CD4-positive, alpha-beta memory T cell (primary cell): ENCODE data around the gene ENPP4. TPM values are rescaled to one million over a fixed set of nuclear protein-coding genes. Genes with fewer than 3 reads are reported as not detected.

ENCODE experiments used
- CTCF ChIA-PET: fragments of 350-600 bp; sonication (Branson Sonifier 250); formaldehyde crosslinking; loops from one replicate; lab custom pipeline; 2021; ENCODE audit warnings: inconsistent platforms; ENCODE audit not compliant: partially characterized antibody; lab: Charles Lee
- POLR2A ChIA-PET: fragments of 350-600 bp; sonication (Branson Sonifier 250); formaldehyde crosslinking; loops from one replicate; lab custom pipeline; 2021; ENCODE audit not compliant: partially characterized antibody; lab: Charles Lee
- DNase-seq, 5 donors: peaks; one replicate each; pipeline versions ENCODE4 v3.0.0 to v3.0.0-alpha.2; 2020 to 2022; ENCODE audit warnings: mixed read lengths in 1 of 5
- H3K27ac ChIP-seq: one replicate; pipeline ENCODE4 v1.7.0; 2013; ENCODE audit warnings: low read depth, low read length
- H3K27me3 ChIP-seq: 2 replicates; pipeline ENCODE4 v1.7.0; 2013; ENCODE audit warnings: mild to moderate bottlenecking, low read length, moderate library complexity; ENCODE audit not compliant: insufficient read depth
- H3K36me3 ChIP-seq: 2 replicates; pipeline ENCODE4 v1.7.0; 2013; ENCODE audit warnings: mild to moderate bottlenecking, low read length, moderate library complexity; ENCODE audit not compliant: insufficient read depth
- H3K4me1 ChIP-seq: 2 replicates; pipeline ENCODE4 v1.7.0; 2013; ENCODE audit warnings: mild to moderate bottlenecking, low read length, moderate library complexity; ENCODE audit not compliant: insufficient read depth
- H3K4me3 ChIP-seq, 2 donors: one replicate each; pipeline ENCODE4 v1.7.0; 2013; ENCODE audit warnings: low read length in 2 of 2, mild to moderate bottlenecking in 1 of 2
- H3K9me3 ChIP-seq, 2 donors: one replicate each; pipeline ENCODE4 v1.7.0; 2013; ENCODE audit warnings: low read length in 2 of 2, control low read depth in 1 of 2; ENCODE audit not compliant: control insufficient read depth in 1 of 2
- H3K27ac Mint-ChIP-seq, 7 donors: one replicate each; pipeline ENCODE4 v1.8.0; 2020 to 2021; ENCODE audit warnings: mixed read lengths in 7 of 7, mild to moderate bottlenecking in 6 of 7, inconsistent platforms in 3 of 7, moderate library complexity in 3 of 7
- H3K27me3 Mint-ChIP-seq, 2 donors: one replicate each; pipeline ENCODE4 v1.8.0; 2020 to 2021; ENCODE audit warnings: mixed read lengths in 2 of 2
- H3K36me3 Mint-ChIP-seq, 2 donors: one replicate each; pipeline ENCODE4 v1.8.0; 2020 to 2021; ENCODE audit warnings: mixed read lengths in 2 of 2, inconsistent platforms in 1 of 2, mild to moderate bottlenecking in 1 of 2
- H3K4me1 Mint-ChIP-seq, 4 donors: one replicate each; pipeline ENCODE4 v1.8.0; 2020 to 2021; ENCODE audit warnings: mixed read lengths in 4 of 4, mild to moderate bottlenecking in 1 of 4
- H3K4me3 Mint-ChIP-seq, 8 donors: one replicate each; pipeline ENCODE4 v1.8.0; 2020 to 2021; ENCODE audit warnings: mixed read lengths in 8 of 8, mild to moderate bottlenecking in 7 of 8, moderate library complexity in 6 of 8, inconsistent platforms in 3 of 8
- H3K9me3 Mint-ChIP-seq, 8 donors: one replicate each; pipeline ENCODE4 v1.8.0; 2020 to 2021; ENCODE audit warnings: mixed read lengths in 8 of 8, mild to moderate bottlenecking in 5 of 8, inconsistent platforms in 3 of 8, moderate library complexity in 1 of 8
- intact Hi-C: fragments of 100-400 bp; cut with micrococcal nuclease; formaldehyde crosslinking; loops from one replicate; pipeline ENCODE4 v1.15.1; 2023
- polyA plus RNA-seq, 2 donors: library from polyadenylated mRNA; unstranded; fragments of 300-500 nt; fragmentation: Illumina TruSeq; gene quantifications; one replicate each; pipeline ENCODE4 v1.2.3, GENCODE V29; 2021
- total RNA-seq, 2 experiments: library from RNA; stranded (reverse); gene quantifications; one replicate each; pipeline ENCODE4 v1.2.3, GENCODE V29; 2021

ENPP4 gene
- total and polyA plus RNA-seq, 4 experiments from 2014 or later: 3.2 to 11.1 (median 7.7) TPM

- peaks cover 3 to 31% (median 26%) of the 10 kb centered on the region in 8 donors for H3K9me3 Mint-ChIP-seq
- H3K36me3 Mint-ChIP-seq: peaks cover 5 to 16% of the 10 kb centered on the region in 2 donors
- Histone ChIP-seq H3K9me3 (no peaks in the 10 kb centered on the region), H3K36me3 (no peaks in the 10 kb centered on the region), H3K27ac (no peak overlapping the region), H3K4me1 (no peaks in the 10 kb centered on the region), H3K4me3 (no peak overlapping the region), H3K27me3 (no peaks in the 10 kb centered on the region)
- ChIA-PET POLR2A (no interaction called here), CTCF (no interaction called here)
- no peak for DNase-seq
- H3K27ac Mint-ChIP-seq: no peak overlapping the region
- intact Hi-C loops: no loop called here
- no peak overlapping the region for H3K4me3 Mint-ChIP-seq
- H3K4me1 Mint-ChIP-seq: no peaks in the 10 kb centered on the region
- H3K27me3 Mint-ChIP-seq: no peaks in the 10 kb centered on the region
These were observed 32.4 kb upstream of the ENPP4 start for GRCh38 chr6:46097366-46097765.

GRCh38 chr6:46098678-46099077 lies 31.1 kb upstream of the ENPP4 start:
- Mint-ChIP-seq H3K4me1 (peaks cover 0 to 4% (median 4%) of the 10 kb centered on the region in 4 donors), H3K27me3 (no peaks in the 10 kb centered on the region), H3K4me3 (no peak overlapping the region), H3K9me3 (peaks cover 3 to 30% (median 24%) of the 10 kb centered on the region in 8 donors), H3K36me3 (peaks cover 5 to 16% of the 10 kb centered on the region in 2 donors), H3K27ac (no peak overlapping the region)
- no peaks in the 10 kb centered on the region for H3K9me3 ChIP-seq
- no peak for DNase-seq
- no peak overlapping the region for H3K4me3 ChIP-seq
- H3K4me1 ChIP-seq: no peaks in the 10 kb centered on the region
- no peaks in the 10 kb centered on the region for H3K27me3 ChIP-seq
- intact Hi-C loops: no loop called here
- POLR2A ChIA-PET: no interaction called here
- no peaks in the 10 kb centered on the region for H3K36me3 ChIP-seq
- H3K27ac ChIP-seq: no peak overlapping the region
- CTCF ChIA-PET: no interaction called here

GRCh38 chr6:46099952-46100351 lies 29.8 kb upstream of the ENPP4 start:
- Mint-ChIP-seq H3K36me3 (peaks cover 5 to 16% of the 10 kb centered on the region in 2 donors), H3K9me3 (peaks cover 3 to 17% (median 14%) of the 10 kb centered on the region in 8 donors), H3K27ac (no peak overlapping the region), H3K27me3 (no peaks in the 10 kb centered on the region), H3K4me1 (peaks cover 5 to 12% (median 7%) of the 10 kb centered on the region in 4 donors), H3K4me3 (no peak overlapping the region)
- intact Hi-C loops: no loop called here
- Histone ChIP-seq H3K4me3 (no peak overlapping the region), H3K36me3 (no peaks in the 10 kb centered on the region), H3K27ac (no peak overlapping the region), H3K4me1 (no peaks in the 10 kb centered on the region), H3K27me3 (no peaks in the 10 kb centered on the region), H3K9me3 (no peaks in the 10 kb centered on the region)
- DNase-seq: no peak
- POLR2A ChIA-PET: no interaction called here
- CTCF ChIA-PET: interaction anchor here (0.9 kb wide), 1 partner anchor 311 kb away, joined by 3 read pairs; no protein-coding TSS in a partner anchor

GRCh38 chr6:46102123-46102522 lies 27.7 kb upstream of the ENPP4 start:
- no peak overlapping the region for H3K4me3 ChIP-seq
- ChIA-PET CTCF (interaction anchor here (0.8 kb wide), 1 partner anchor 28 kb away, joined by 3 read pairs; the partner anchor contains the start of gene ENPP4), POLR2A (no interaction called here)
- Mint-ChIP-seq H3K4me3 (no peak overlapping the region), H3K27me3 (no peaks in the 10 kb centered on the region), H3K9me3 (peaks cover 0 to 8% (median 7%) of the 10 kb centered on the region in 8 donors), H3K4me1 (peaks cover 5 to 12% (median 7%) of the 10 kb centered on the region in 4 donors), H3K36me3 (peaks cover 2 to 5% of the 10 kb centered on the region in 2 donors), H3K27ac (peak overlapping the region in 1 of 7 donors; percentile 43)
- intact Hi-C loops: no loop called here
- no peaks in the 10 kb centered on the region for H3K36me3 ChIP-seq
- H3K27me3 ChIP-seq: no peaks in the 10 kb centered on the region
- peaks cover 0 to 1% of the 10 kb centered on the region in 2 donors for H3K9me3 ChIP-seq
- no peaks in the 10 kb centered on the region for H3K4me1 ChIP-seq
- H3K27ac ChIP-seq: no peak overlapping the region
- no peak for DNase-seq

- CTCF ChIA-PET: interaction anchor here (1.5 to 4.4 kb wide), 2 partner anchors 11 to 13 kb away, joined by 4 to 19 read pairs; no protein-coding TSS in a partner anchor
- Mint-ChIP-seq H3K4me1 (peaks cover 5 to 12% (median 7%) of the 10 kb centered on the region in 4 donors), H3K4me3 (no peak overlapping the region), H3K36me3 (peaks cover 2 to 5% of the 10 kb centered on the region in 2 donors), H3K27me3 (no peaks in the 10 kb centered on the region), H3K9me3 (peaks cover 0 to 19% (median 12%) of the 10 kb centered on the region in 8 donors), H3K27ac (peak overlapping the region in 1 of 7 donors; percentile 38)
- POLR2A ChIA-PET: interaction anchor here (0.8 kb wide), 1 partner anchor 26 kb away, joined by 3 read pairs; the partner anchor contains the start of gene ENPP4
- H3K4me3 ChIP-seq: no peak overlapping the region
- DNase-seq: no peak
- H3K27me3 ChIP-seq: no peaks in the 10 kb centered on the region
- H3K4me1 ChIP-seq: no peaks in the 10 kb centered on the region
- H3K36me3 ChIP-seq: no peaks in the 10 kb centered on the region
- H3K9me3 ChIP-seq: peaks cover 0 to 3% of the 10 kb centered on the region in 2 donors
- H3K27ac ChIP-seq: no peak overlapping the region
- intact Hi-C loops: no loop called here
These were observed 26.2 kb upstream of the ENPP4 start for GRCh38 chr6:46103441-46104115.

GRCh38 chr6:46104209-46104608 lies 25.6 kb upstream of the ENPP4 start:
- Mint-ChIP-seq H3K27ac (peak overlapping the region in 1 of 7 donors; percentile 10), H3K36me3 (peaks cover 5 to 8% of the 10 kb centered on the region in 2 donors), H3K27me3 (no peaks in the 10 kb centered on the region), H3K9me3 (peaks cover 0 to 23% (median 13%) of the 10 kb centered on the region in 8 donors), H3K4me3 (no peak overlapping the region), H3K4me1 (peaks cover 5 to 12% (median 7%) of the 10 kb centered on the region in 4 donors)
- H3K27ac ChIP-seq: no peak overlapping the region
- POLR2A ChIA-PET: interaction anchor here (0.8 kb wide), 1 partner anchor 26 kb away, joined by 3 read pairs; the partner anchor contains the start of gene ENPP4
- H3K4me1 ChIP-seq: no peaks in the 10 kb centered on the region
- no peak overlapping the region for H3K4me3 ChIP-seq
- DNase-seq: no peak
- CTCF ChIA-PET: interaction anchor here (0.6 to 4.4 kb wide), 4 partner anchors 10 to 478 kb away, joined by 3 to 19 read pairs (median 4); no protein-coding TSS in a partner anchor
- intact Hi-C loops: no loop called here
- H3K27me3 ChIP-seq: no peaks in the 10 kb centered on the region
- no peaks in the 10 kb centered on the region for H3K36me3 ChIP-seq
- H3K9me3 ChIP-seq: peaks cover 0 to 3% of the 10 kb centered on the region in 2 donors

- DNase-seq: no peak
- Mint-ChIP-seq H3K27me3 (no peaks in the 10 kb centered on the region), H3K4me1 (peaks cover 5 to 12% (median 7%) of the 10 kb centered on the region in 4 donors), H3K9me3 (peaks cover 0 to 28% (median 17%) of the 10 kb centered on the region in 8 donors), H3K36me3 (peaks cover 12 to 15% of the 10 kb centered on the region in 2 donors), H3K27ac (no peak overlapping the region), H3K4me3 (no peak overlapping the region)
- H3K9me3 ChIP-seq: peaks cover 0 to 3% of the 10 kb centered on the region in 2 donors
- H3K27ac ChIP-seq: no peak overlapping the region
- POLR2A ChIA-PET: no interaction called here
- H3K4me3 ChIP-seq: no peak overlapping the region
- CTCF ChIA-PET: interaction anchor here (1.0 to 4.4 kb wide), 3 partner anchors 15 to 175 kb away, joined by 3 to 19 read pairs (median 4); no protein-coding TSS in a partner anchor
- H3K4me1 ChIP-seq: no peaks in the 10 kb centered on the region
- no peaks in the 10 kb centered on the region for H3K36me3 ChIP-seq
- H3K27me3 ChIP-seq: no peaks in the 10 kb centered on the region
- intact Hi-C loops: no loop called here
These were observed 24.2 kb upstream of the ENPP4 start for GRCh38 chr6:46105568-46105967.
